SK-N-DZ (cell line): Measurements from ENCODE around the gene SMCR8. TPM values are rescaled to one million over a fixed set of nuclear protein-coding genes. Genes with fewer than 3 reads are reported as not detected.
"Not testable (repeated sequence)": the region's sequence is repeated elsewhere in the genome, so short reads cannot be mapped to it uniquely, and the experiment has no call there.

Experiments used
- DNase-seq: peaks from one replicate; pipeline ENCODE4 v3.0.0-alpha.2; 2015; ENCODE audit warnings: low spot score
- polyA plus RNA-seq, 2 experiments: library from polyadenylated mRNA; depleted of rRNA; stranded (reverse); fragments of >200 nt; gene quantifications; 2 replicates each; pipeline ENCODE4 v1.2.3, GENCODE V29; 2014

Gene SMCR8, protein sequence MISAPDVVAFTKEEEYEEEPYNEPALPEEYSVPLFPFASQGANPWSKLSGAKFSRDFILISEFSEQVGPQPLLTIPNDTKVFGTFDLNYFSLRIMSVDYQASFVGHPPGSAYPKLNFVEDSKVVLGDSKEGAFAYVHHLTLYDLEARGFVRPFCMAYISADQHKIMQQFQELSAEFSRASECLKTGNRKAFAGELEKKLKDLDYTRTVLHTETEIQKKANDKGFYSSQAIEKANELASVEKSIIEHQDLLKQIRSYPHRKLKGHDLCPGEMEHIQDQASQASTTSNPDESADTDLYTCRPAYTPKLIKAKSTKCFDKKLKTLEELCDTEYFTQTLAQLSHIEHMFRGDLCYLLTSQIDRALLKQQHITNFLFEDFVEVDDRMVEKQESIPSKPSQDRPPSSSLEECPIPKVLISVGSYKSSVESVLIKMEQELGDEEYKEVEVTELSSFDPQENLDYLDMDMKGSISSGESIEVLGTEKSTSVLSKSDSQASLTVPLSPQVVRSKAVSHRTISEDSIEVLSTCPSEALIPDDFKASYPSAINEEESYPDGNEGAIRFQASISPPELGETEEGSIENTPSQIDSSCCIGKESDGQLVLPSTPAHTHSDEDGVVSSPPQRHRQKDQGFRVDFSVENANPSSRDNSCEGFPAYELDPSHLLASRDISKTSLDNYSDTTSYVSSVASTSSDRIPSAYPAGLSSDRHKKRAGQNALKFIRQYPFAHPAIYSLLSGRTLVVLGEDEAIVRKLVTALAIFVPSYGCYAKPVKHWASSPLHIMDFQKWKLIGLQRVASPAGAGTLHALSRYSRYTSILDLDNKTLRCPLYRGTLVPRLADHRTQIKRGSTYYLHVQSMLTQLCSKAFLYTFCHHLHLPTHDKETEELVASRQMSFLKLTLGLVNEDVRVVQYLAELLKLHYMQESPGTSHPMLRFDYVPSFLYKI
- polyA plus RNA-seq (2014; cell fraction: cytosol; rRNA removed) = 11.6 and 12.3 TPM in 2 replicates
- polyA plus RNA-seq (2014; cell fraction: nucleus; rRNA removed) = 5.8 and 8.0 TPM in 2 replicates

- peak; percentile 97 for DNase-seq
Observed at GRCh38 chr17:18314731-18315561, at the start of gene SMCR8, which contains the start of gene TOP3A. Gene SMCR8 (plus strand): TSS chr17:18315293. CDS start chr17:18315790, 497 bp downstream. Gene TOP3A (minus strand): TSS chr17:18314994. CDS start chr17:18314778, 216 bp downstream.

GRCh38 chr17:18267366-18267765 is 47.7 kb upstream of the SMCR8 start:
- DNase-seq = no peak

GRCh38 chr17:18267927-18268711 is 47.0 kb upstream of the SMCR8 start:
- DNase-seq = peak; percentile 53

GRCh38 chr17:18270046-18270931 is 44.8 kb upstream of the SMCR8 start:
- no peak for DNase-seq

- DNase-seq = no peak
Observed at GRCh38 chr17:18277076-18277475, 38.0 kb upstream of the SMCR8 start.

GRCh38 chr17:18278867-18279266 is 36.2 kb upstream of the SMCR8 start:
- DNase-seq = no peak

DNA sequence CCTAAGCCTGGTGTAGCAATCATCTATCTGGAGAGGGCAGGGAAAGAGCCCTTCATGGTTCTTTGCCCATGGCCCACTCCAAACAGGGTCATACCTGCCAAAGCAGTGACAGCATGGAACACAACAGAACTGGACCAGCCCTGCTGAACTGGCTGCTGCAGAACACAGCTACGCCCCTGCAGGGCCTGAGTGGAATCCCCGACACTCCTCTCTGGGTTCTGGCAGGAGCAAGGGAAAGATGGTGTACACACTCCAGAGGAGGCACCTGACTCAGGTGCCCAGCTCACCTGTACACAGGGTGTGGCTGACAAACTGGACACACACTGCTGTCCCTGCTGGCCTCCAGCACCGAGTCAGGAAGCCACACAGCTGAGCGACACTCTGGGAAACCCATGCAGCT is 34.8 kb upstream of the SMCR8 start:
- DNase-seq = no peak

DNA sequence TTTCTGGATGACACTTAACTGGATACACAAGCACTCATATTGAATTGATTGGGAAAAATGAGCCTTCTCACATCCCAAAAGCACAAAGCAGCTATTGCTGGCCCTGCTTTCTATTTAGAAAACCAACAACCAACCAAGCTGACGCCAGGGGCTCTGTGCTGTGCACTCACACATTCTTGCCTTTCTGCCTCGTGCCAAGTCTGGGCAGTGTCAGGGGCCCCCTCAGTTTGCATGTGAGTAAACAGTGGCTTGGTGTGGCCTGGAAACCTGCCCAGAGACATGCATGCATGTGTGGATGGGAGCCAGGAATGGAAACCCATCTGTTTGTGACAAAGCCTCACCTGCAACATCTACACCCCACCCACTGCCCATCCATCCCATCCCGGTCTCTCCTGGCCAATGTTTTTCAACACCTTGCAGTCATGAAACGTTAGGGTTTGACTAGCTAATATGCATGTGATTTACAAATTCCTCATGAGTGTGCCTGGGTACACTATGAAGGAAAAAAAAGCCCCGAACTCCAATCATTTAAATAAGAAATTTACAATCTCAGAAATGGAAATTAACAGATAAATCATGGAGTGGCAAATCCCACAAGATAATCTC is 34.2 kb upstream of the SMCR8 start:
- no peak for DNase-seq

GRCh38 chr17:18281788-18282187 is 33.3 kb upstream of the SMCR8 start:
- no peak for DNase-seq

DNA sequence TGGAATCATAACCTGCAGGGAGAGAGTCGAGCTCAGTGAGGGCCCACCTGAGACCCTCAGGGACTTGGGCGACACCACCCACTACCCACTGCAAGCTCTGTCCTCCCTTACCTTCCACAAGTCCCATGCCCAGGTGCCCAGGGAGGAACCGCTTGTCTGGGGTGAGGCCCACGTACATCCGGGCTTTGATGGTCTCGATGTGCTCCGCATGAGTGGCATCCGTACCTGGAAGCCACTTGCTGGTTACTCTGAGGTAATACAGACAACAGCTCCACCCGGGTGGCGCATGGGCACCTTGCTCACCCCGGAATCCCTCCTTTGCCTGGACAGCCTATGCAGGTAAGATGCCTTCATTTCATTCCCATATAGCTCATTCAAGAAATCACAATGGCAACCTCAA is 29.8 kb upstream of the SMCR8 start:
- DNase-seq = no peak

GRCh38 chr17:18291718-18292540 is 23.2 kb upstream of the SMCR8 start:
- DNase-seq = no peak

GRCh38 chr17:18298061-18298460 is 17.0 kb upstream of the SMCR8 start:
- DNase-seq = not testable (repeated sequence)

GRCh38 chr17:18300725-18301480 is 14.2 kb upstream of the SMCR8 start:
- no peak for DNase-seq

DNA sequence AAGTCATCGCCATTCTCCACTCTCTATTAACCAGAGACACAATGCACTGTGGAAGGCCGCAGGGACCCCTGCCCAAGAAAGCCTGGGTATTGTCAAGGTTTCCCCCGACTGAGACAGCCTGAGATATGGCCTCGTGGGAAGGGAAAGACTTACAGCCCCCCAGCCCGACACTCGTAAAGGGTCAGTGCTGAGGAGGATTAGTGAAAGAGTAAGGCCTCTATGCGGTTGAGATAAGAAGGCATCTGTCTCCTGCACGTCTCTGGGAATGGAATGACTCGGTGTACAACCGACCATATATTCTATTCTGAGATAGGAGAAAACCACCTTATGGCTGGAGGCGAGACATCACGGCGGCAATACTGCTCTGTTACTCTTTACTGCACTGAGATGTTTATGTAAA is 11.9 kb upstream of the SMCR8 start:
- not testable (repeated sequence) for DNase-seq

DNA sequence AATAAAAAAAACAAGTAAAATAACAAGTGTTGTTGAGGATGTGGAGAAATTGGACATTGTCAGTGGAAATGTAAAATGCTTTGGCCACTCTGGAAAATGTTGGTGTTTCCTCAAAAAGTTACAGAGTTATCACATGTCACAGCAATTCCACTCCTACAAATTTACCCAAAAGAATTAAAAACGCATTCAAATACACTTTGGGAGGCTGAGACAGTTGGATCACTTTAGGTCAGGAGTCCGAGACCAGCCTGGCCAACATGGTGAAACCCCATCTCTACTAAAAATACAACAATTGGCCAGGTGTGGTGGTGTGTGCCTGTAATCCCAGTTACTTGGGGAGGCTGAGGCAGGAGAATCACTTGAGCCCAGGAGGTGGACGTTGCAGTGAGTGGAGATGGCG is 5.9 kb upstream of the SMCR8 start:
- DNase-seq = no peak

DNA sequence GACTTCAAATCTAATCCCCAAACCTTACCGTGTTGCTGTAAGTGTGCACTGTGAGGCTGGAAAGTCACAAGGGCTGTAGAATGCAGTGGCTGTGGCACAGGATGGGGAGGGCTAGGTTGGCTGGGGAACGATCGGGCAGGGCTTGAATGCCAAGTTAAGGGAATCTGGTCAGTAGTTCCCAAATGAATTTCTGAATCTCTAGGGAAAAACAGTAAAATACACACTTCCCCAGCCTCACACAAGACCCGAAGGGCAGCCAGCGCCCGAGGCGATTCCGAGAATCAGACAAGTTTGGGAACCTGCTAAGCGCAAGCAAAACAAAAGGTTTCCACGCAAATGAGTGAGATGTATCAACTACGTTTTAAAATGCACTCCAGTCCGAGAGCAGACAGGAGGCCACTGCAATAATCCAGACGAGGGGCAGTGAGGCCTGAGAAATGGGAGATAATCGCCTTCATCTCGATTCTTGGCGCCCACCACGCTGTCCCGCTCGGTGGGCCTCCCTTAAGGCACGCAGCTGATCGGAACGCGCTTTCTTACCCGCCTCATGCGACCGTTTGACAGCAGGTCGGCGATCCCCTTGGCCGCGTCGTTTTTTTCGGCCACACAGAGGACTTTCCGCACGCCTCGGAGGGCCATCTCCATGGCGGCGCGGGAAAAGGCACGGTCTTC is 898 bp upstream of the SMCR8 start:
- no peak for DNase-seq

DNA sequence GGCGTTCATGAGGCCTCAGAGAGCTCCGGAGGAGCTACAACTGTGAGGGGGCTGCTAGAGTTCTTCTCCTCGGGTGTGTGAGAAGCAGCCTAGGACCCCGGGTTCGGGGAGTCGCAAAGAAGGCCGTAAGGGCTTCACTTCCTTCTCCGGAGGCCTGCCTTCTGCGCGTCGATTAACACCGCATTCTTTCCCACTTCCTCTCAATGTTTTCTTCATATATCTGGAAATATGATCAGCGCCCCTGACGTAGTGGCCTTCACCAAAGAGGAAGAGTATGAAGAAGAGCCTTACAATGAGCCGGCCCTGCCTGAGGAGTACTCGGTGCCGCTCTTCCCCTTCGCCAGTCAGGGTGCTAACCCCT is 449 bp downstream of the SMCR8 start:
- DNase-seq = no peak
